ENCODE data around the gene UBE2I. TPM values are rescaled to one million over a fixed set of nuclear protein-coding genes. Genes with fewer than 3 reads are reported as not detected.
"Not testable (repeated sequence)": the region's sequence is repeated elsewhere in the genome, so short reads cannot be mapped to it uniquely, and the experiment has no call there.

UBE2I gene
- total RNA-seq, 1 experiment from 2014 or later, result 261 TPM

GRCh38 chr16:1326391-1326790 lies 17.0 kb downstream of the UBE2I start:
- Mint-ChIP-seq H3K27ac (ENCODE audit: unreplicated experiment) (no peak overlapping the region), H3K36me3 (ENCODE audit: insufficient read depth, unreplicated experiment) (peaks cover 59% of the 10 kb centered on the region), H3K9me3 (ENCODE audit: low read depth, unreplicated experiment) (no peaks in the 10 kb centered on the region), H3K27me3 (ENCODE audit: unreplicated experiment) (no peaks in the 10 kb centered on the region), H3K4me3 (ENCODE audit: low read depth, unreplicated experiment) (no peak overlapping the region), H3K4me1 (ENCODE audit: low read depth, unreplicated experiment) (peaks cover 3% of the 10 kb centered on the region)
- no TSS peak for BruUV-seq (replicated peaks)
- intact Hi-C loops (cut with micrococcal nuclease; ENCODE audit: unreplicated experiment), result no loop called here
- TF ChIP-seq CTCF (IDR thresholded peaks at IDR 0.05; ENCODE audit: unreplicated experiment), result no peak
- no peak for DNase-seq
- CTCF ChIA-PET, result interaction anchor here (1.1 kb wide), 1 partner anchor 17 kb away, joined by 3 read pairs; the partner anchor contains the start of gene UBE2I

DNA sequence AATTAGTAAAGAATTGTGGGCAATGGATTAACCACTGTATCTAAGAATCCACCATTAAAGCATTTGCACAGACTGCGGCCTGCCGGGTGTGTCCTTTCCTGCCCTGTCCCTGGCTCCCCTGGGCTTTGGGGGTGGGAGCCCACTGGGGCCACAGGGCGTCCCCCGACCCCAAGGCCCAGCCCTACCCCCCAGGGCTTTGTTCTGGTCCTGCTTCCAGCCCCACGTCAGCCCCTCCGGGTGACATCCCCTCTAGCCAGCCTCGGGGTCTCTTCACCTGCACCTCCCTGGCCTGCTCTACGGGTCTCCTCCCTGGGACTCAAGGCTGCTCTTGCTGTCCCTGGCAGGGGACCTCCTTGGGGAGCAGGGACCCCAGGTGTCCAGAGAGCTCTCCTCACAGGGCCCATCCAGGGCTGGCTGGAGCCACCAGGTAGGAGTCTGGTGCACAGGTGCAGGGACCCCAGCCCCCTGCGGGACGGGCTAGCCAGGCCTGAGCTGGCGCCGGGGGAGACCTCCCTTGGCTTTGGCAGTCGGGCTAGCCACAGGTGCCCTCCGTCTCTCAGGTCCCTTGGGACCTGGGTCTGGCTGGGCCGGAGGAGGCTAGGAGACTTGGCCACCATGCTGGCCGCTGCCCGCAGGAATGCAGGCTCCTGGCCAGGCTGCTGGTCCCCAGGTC lies 17.6 kb downstream of the UBE2I start:
- no peak overlapping the region for H3K4me3 Mint-ChIP-seq (ENCODE audit: low read depth, unreplicated experiment)
- DNase-seq, result no peak
- intact Hi-C loops (cut with micrococcal nuclease; ENCODE audit: unreplicated experiment), result no loop called here
- CTCF ChIA-PET, result interaction anchor here (1.1 kb wide), 1 partner anchor 18 kb away, joined by 3 read pairs; the partner anchor contains the start of gene UBE2I
- H3K4me1 Mint-ChIP-seq (ENCODE audit: low read depth, unreplicated experiment), result peaks cover 8% of the 10 kb centered on the region
- no TSS peak for BruUV-seq (replicated peaks)
- no peak overlapping the region for H3K27ac Mint-ChIP-seq (ENCODE audit: unreplicated experiment)
- H3K9me3 Mint-ChIP-seq (ENCODE audit: low read depth, unreplicated experiment), result no peaks in the 10 kb centered on the region
- no peaks in the 10 kb centered on the region for H3K27me3 Mint-ChIP-seq (ENCODE audit: unreplicated experiment)
- peaks cover 62% of the 10 kb centered on the region for H3K36me3 Mint-ChIP-seq (ENCODE audit: insufficient read depth, unreplicated experiment)
- no peak for TF ChIP-seq CTCF (IDR thresholded peaks at IDR 0.05; ENCODE audit: unreplicated experiment)

- no peak for DNase-seq
- intact Hi-C loops (cut with micrococcal nuclease; ENCODE audit: unreplicated experiment), result no loop called here
- CTCF ChIA-PET, result no interaction called here
- Mint-ChIP-seq H3K4me1 (ENCODE audit: low read depth, unreplicated experiment) (peaks cover 8% of the 10 kb centered on the region), H3K9me3 (ENCODE audit: low read depth, unreplicated experiment) (no peaks in the 10 kb centered on the region), H3K4me3 (ENCODE audit: low read depth, unreplicated experiment) (no peak overlapping the region), H3K27me3 (ENCODE audit: unreplicated experiment) (no peaks in the 10 kb centered on the region), H3K36me3 (ENCODE audit: insufficient read depth, unreplicated experiment) (peaks cover 61% of the 10 kb centered on the region), H3K27ac (ENCODE audit: unreplicated experiment) (no peak overlapping the region)
- TF ChIP-seq CTCF (IDR thresholded peaks at IDR 0.05; ENCODE audit: unreplicated experiment), result no peak
- no TSS peak for BruUV-seq (replicated peaks)
Measured at GRCh38 chr16:1327619-1327947, 18.1 kb downstream of the UBE2I start.

GRCh38 chr16:1328136-1328535 lies 18.7 kb downstream of the UBE2I start:
- H3K4me3 Mint-ChIP-seq (ENCODE audit: low read depth, unreplicated experiment); intact Hi-C loops (cut with micrococcal nuclease; ENCODE audit: unreplicated experiment); DNase-seq; CTCF ChIA-PET; H3K9me3 Mint-ChIP-seq (ENCODE audit: low read depth, unreplicated experiment); H3K27ac Mint-ChIP-seq (ENCODE audit: unreplicated experiment); BruUV-seq (replicated peaks); H3K4me1 Mint-ChIP-seq (ENCODE audit: low read depth, unreplicated experiment); H3K27me3 Mint-ChIP-seq (ENCODE audit: unreplicated experiment): not testable (repeated sequence)
- peaks cover 56% of the 10 kb centered on the region for H3K36me3 Mint-ChIP-seq (ENCODE audit: insufficient read depth, unreplicated experiment)

GRCh38 chr16:1328961-1329360 lies 19.5 kb downstream of the UBE2I start:
- H3K27ac Mint-ChIP-seq (ENCODE audit: unreplicated experiment); intact Hi-C loops (cut with micrococcal nuclease; ENCODE audit: unreplicated experiment); BruUV-seq (replicated peaks); DNase-seq; H3K4me3 Mint-ChIP-seq (ENCODE audit: low read depth, unreplicated experiment); CTCF ChIA-PET; H3K9me3 Mint-ChIP-seq (ENCODE audit: low read depth, unreplicated experiment); H3K4me1 Mint-ChIP-seq (ENCODE audit: low read depth, unreplicated experiment); H3K27me3 Mint-ChIP-seq (ENCODE audit: unreplicated experiment): not testable (repeated sequence)
- peaks cover 47% of the 10 kb centered on the region for H3K36me3 Mint-ChIP-seq (ENCODE audit: insufficient read depth, unreplicated experiment)

Measured in Calu3 (cell line).